ENCODE data around the gene HSPG2.
"Not testable (repeated sequence)": the region's sequence is repeated elsewhere in the genome, so short reads cannot be mapped to it uniquely, and the experiment has no call there.

GRCh38 chr1:21942959-21943640 lies 6.0 kb upstream of the HSPG2 start:
- TF ChIP-seq HDAC2 (CRISPR knock-in tag; IDR thresholded peaks at IDR 0.05); FOXP4 (CRISPR knock-in tag; IDR thresholded peaks at IDR 0.05); KAT2B (IDR thresholded peaks at IDR 0.05; ENCODE audit: borderline replicate concordance, low read depth, low read length); ZBTB40 (IDR thresholded peaks at IDR 0.05); ZBTB40 (CRISPR knock-in tag; IDR thresholded peaks at IDR 0.05): not testable (repeated sequence)
